ENCODE measurements around the gene BTC. TPM values are rescaled to one million over a fixed set of nuclear protein-coding genes. Genes with fewer than 3 reads are reported as not detected.

BTC gene
- total RNA-seq, 1 experiment from 2014 or later: 4.5 TPM

- Histone ChIP-seq H3K4me1 (replicated peaks; ENCODE audit: insufficient read depth) (0 out of 2 replicates have a peak, but pooled peaks cover 4% of the 10 kb centered on the region), H2AFZ (no peak overlapping the region), H3K9me3 (ENCODE audit: insufficient read depth, low read depth) (no peaks in the 10 kb centered on the region), H3K27me3 (ENCODE audit: insufficient read depth, low read depth) (no peaks in the 10 kb centered on the region), H3K27ac (no peak overlapping the region), H3K4me2 (no peak overlapping the region), H3K79me2 (ENCODE audit: low read depth) (no peaks in the 10 kb centered on the region), H3F3A (ENCODE audit: insufficient read depth, low read depth) (no peaks in the 10 kb centered on the region), H3K9me2 (ENCODE audit: insufficient read depth) (no peaks in the 10 kb centered on the region), H4K20me1 (ENCODE audit: insufficient read depth) (no peaks in the 10 kb centered on the region), H3K36me3 (ENCODE audit: low read depth) (no peaks in the 10 kb centered on the region), H3K4me3 (no peak overlapping the region)
- POLR2A ChIA-PET (ENCODE audit: unreplicated experiment): no interaction called here
- CTCF ChIA-PET: no interaction called here
- no peak for DNase-seq
- no TSS peak for BruUV-seq (replicated peaks)
- intact Hi-C loops (cut with micrococcal nuclease; ENCODE audit: unreplicated experiment): no loop called here
- TF ChIP-seq CTCF (conservative IDR thresholded peaks at IDR 0.05): no peak
Observed at GRCh38 chr4:74742185-74742584, 52.1 kb downstream of the BTC start.

- intact Hi-C loops (cut with micrococcal nuclease; ENCODE audit: unreplicated experiment): no loop called here
- Histone ChIP-seq H3K9me3 (ENCODE audit: insufficient read depth, low read depth) (no peaks in the 10 kb centered on the region), H3K4me3 (no peak overlapping the region), H2AFZ (no peak overlapping the region), H3K27ac (no peak overlapping the region), H3K36me3 (ENCODE audit: low read depth) (no peaks in the 10 kb centered on the region), H3F3A (ENCODE audit: insufficient read depth, low read depth) (no peaks in the 10 kb centered on the region), H3K79me2 (ENCODE audit: low read depth) (no peaks in the 10 kb centered on the region), H3K27me3 (ENCODE audit: insufficient read depth, low read depth) (no peaks in the 10 kb centered on the region), H3K4me2 (no peak overlapping the region), H4K20me1 (ENCODE audit: insufficient read depth) (no peaks in the 10 kb centered on the region), H3K4me1 (replicated peaks; ENCODE audit: insufficient read depth) (0 out of 2 replicates have a peak, but pooled peaks cover 4% of the 10 kb centered on the region), H3K9me2 (ENCODE audit: insufficient read depth) (no peaks in the 10 kb centered on the region)
- BruUV-seq (replicated peaks): no TSS peak
- POLR2A ChIA-PET (ENCODE audit: unreplicated experiment): no interaction called here
- DNase-seq: no peak
- CTCF ChIA-PET: no interaction called here
- TF ChIP-seq CTCF (conservative IDR thresholded peaks at IDR 0.05) (no peak), EZH2 (IDR thresholded peaks at IDR 0.05; ENCODE audit: low read depth) (no peak)
Observed at GRCh38 chr4:74738464-74739143, 55.7 kb downstream of the BTC start.

GRCh38 chr4:74734995-74735394 lies 59.3 kb downstream of the BTC start:
- Histone ChIP-seq H3K36me3 (ENCODE audit: low read depth) (no peaks in the 10 kb centered on the region), H3K4me2 (no peak overlapping the region), H3F3A (ENCODE audit: insufficient read depth, low read depth) (no peaks in the 10 kb centered on the region), H3K9me2 (ENCODE audit: insufficient read depth) (no peaks in the 10 kb centered on the region), H2AFZ (no peak overlapping the region), H3K9me3 (ENCODE audit: insufficient read depth, low read depth) (no peaks in the 10 kb centered on the region), H3K79me2 (ENCODE audit: low read depth) (no peaks in the 10 kb centered on the region), H3K27ac (no peak overlapping the region), H3K27me3 (ENCODE audit: insufficient read depth, low read depth) (no peaks in the 10 kb centered on the region), H3K4me1 (replicated peaks; ENCODE audit: insufficient read depth) (0 out of 2 replicates have a peak, but pooled peaks cover 4% of the 10 kb centered on the region), H4K20me1 (ENCODE audit: insufficient read depth) (no peaks in the 10 kb centered on the region), H3K4me3 (no peak overlapping the region)
- ChIA-PET CTCF (no interaction called here), POLR2A (ENCODE audit: unreplicated experiment) (no interaction called here)
- TF ChIP-seq CTCF (conservative IDR thresholded peaks at IDR 0.05): no peak
- no peak for TF ChIP-seq EZH2 (IDR thresholded peaks at IDR 0.05; ENCODE audit: low read depth)
- intact Hi-C loops (cut with micrococcal nuclease; ENCODE audit: unreplicated experiment): no loop called here
- no TSS peak for BruUV-seq (replicated peaks)
- no peak for DNase-seq
